GM19193 (cell line): Measurements from ENCODE around the gene PIH1D2.
A peak's percentile ranks its signal among the peaks of the same experiment; 100 is the strongest.

Experiments used
- POLR2A ChIP-seq: IDR thresholded peaks from 4 replicates; pipeline ENCODE4 v1.6.1; 2011; ENCODE audit not compliant: insufficient read depth, insufficient read length; ENCODE audit errors: extremely low read depth

The PIH1D2 gene

GRCh38 chr11:112024178-112024772 lies 49.5 kb downstream of the PIH1D2 start:
- TF ChIP-seq POLR2A, result peak; percentile 13

- TF ChIP-seq POLR2A, result no peak
Observed at GRCh38 chr11:112023104-112023503, 50.7 kb downstream of the PIH1D2 start.

GRCh38 chr11:112019066-112019465 lies 54.8 kb downstream of the PIH1D2 start:
- no peak for TF ChIP-seq POLR2A
